ENCODE data around the gene HS3ST4.

DNA sequence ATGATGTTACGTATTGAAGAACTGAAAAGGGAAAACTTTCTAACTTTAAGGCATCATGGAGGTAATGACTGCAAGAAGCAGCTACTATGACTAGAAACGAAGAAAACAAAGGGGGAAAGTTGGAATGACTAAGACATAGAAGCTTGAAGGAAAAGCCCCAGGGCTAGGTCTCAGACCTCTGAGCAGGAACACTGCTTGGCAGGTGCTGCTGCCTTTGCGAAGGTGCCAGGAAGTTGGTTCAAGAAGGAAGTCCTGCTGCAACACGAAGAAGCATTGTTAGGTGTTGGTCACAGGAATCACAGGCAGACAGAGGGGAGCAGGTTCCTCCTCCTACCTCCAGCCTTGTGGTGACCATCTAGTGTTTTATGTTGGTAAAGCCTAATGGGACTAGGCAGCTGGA, 48.1 kb upstream of the HS3ST4 start:
- no peak for TF ChIP-seq EZH2 (IDR thresholded peaks at IDR 0.05; ENCODE audit: insufficient read depth, low read length)
- TF ChIP-seq, protein P1, sequence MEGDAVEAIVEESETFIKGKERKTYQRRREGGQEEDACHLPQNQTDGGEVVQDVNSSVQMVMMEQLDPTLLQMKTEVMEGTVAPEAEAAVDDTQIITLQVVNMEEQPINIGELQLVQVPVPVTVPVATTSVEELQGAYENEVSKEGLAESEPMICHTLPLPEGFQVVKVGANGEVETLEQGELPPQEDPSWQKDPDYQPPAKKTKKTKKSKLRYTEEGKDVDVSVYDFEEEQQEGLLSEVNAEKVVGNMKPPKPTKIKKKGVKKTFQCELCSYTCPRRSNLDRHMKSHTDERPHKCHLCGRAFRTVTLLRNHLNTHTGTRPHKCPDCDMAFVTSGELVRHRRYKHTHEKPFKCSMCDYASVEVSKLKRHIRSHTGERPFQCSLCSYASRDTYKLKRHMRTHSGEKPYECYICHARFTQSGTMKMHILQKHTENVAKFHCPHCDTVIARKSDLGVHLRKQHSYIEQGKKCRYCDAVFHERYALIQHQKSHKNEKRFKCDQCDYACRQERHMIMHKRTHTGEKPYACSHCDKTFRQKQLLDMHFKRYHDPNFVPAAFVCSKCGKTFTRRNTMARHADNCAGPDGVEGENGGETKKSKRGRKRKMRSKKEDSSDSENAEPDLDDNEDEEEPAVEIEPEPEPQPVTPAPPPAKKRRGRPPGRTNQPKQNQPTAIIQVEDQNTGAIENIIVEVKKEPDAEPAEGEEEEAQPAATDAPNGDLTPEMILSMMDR (IDR thresholded peaks at IDR 0.05; ENCODE audit: insufficient read depth, low read depth, low read length) = no peak

Data from astrocyte (in vitro differentiated cells and primary cell).